ENCODE measurements around the gene ATP10D. TPM values are rescaled to one million over a fixed set of nuclear protein-coding genes. Genes with fewer than 3 reads are reported as not detected.

Gene ATP10D
- total RNA-seq, 1 experiment from 2014 or later, result 5.1 TPM

DNA sequence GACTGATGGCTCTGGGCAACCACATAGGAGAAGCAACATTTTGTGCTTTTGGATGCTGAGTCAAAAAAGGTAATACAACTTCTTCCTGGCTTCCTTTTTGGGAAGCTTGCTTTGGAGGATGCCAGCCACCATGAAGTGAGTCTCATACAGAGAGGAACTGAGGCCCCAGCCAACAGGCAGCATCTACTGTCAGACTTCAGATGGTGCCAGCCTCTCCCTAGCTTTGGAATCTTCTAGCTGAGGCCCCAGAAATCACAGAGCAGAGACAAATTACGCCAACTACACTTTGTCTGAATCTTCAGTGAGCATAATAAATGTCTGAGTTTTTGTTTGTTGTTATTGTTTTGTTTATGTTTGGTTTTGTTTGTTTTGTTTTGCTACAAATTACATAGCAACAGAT, 136.1 kb downstream of the ATP10D start:
- no peak overlapping the region for H2AFZ ChIP-seq (ENCODE audit: low read depth, low read length, poor library complexity, severe bottlenecking)
- ChIA-PET RAD21 (ENCODE audit: low non-redundant PET in 1 of 2, low total read pairs in 2 of 2, uncharacterized antibody in 2 of 2, unreplicated experiment in 2 of 2) (no interaction called here), POLR2A (no interaction called here), CTCF (no interaction called here)
- H3K4me1 ChIP-seq (ENCODE audit: control insufficient read depth in 1 of 2, insufficient read depth in 2 of 2, low read length in 2 of 2), result no peaks in the 10 kb centered on the region
- ATAC-seq, result no peak
- no peaks in the 10 kb centered on the region for H3K36me3 ChIP-seq (ENCODE audit: control insufficient read depth in 1 of 2, insufficient read depth in 2 of 2, low read length in 2 of 2)
- DNase-seq (ENCODE audit: low read depth, low spot score), result no peak
- no peak overlapping the region for H3K27ac ChIP-seq (ENCODE audit: low read depth, low read length)
- H3K4me2 ChIP-seq (ENCODE audit: low read length), result no peak overlapping the region
- no peaks in the 10 kb centered on the region for H3K27me3 ChIP-seq (ENCODE audit: insufficient read depth, low read length)
- no peaks in the 10 kb centered on the region for H3K79me2 ChIP-seq (ENCODE audit: insufficient read depth, low read length)
- BruUV-seq (replicated peaks), result no TSS peak
- H3K9me3 ChIP-seq (ENCODE audit: control insufficient read depth in 1 of 2, insufficient read depth in 1 of 2, low read depth in 1 of 2, low read length in 2 of 2), result no peaks in the 10 kb centered on the region
- intact Hi-C loops (cut with micrococcal nuclease), result no loop called here
- H3K9ac ChIP-seq (ENCODE audit: low read length), result no peak overlapping the region
- no peaks in the 10 kb centered on the region for H4K20me1 ChIP-seq (ENCODE audit: insufficient read depth)
- H3K9me2 ChIP-seq (ENCODE audit: insufficient read depth), result no peaks in the 10 kb centered on the region
- no peak overlapping the region for H3K4me3 ChIP-seq (replicated peaks in 1 of 2; ENCODE audit: low read depth in 1 of 2, low read length in 2 of 2)
- TF ChIP-seq JUND (IDR thresholded peaks at IDR 0.05) (no peak), EZH2 (IDR thresholded peaks at IDR 0.05) (no peak), SIN3A (IDR thresholded peaks at IDR 0.05; ENCODE audit: low read depth) (no peak), CBX3 (IDR thresholded peaks at IDR 0.05; ENCODE audit: low read depth) (no peak), SRF (IDR thresholded peaks at IDR 0.05; ENCODE audit: low read depth) (no peak), RAD21 (IDR thresholded peaks at IDR 0.05; ENCODE audit: low read depth) (no peak), CEBPB (IDR thresholded peaks at IDR 0.05; ENCODE audit: low read depth) (no peak)
- TF ChIP-seq, protein P1, sequence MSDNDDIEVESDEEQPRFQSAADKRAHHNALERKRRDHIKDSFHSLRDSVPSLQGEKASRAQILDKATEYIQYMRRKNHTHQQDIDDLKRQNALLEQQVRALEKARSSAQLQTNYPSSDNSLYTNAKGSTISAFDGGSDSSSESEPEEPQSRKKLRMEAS (IDR thresholded peaks at IDR 0.05), result no peak
- TF ChIP-seq, protein P2, sequence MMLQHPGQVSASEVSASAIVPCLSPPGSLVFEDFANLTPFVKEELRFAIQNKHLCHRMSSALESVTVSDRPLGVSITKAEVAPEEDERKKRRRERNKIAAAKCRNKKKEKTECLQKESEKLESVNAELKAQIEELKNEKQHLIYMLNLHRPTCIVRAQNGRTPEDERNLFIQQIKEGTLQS (IDR thresholded peaks at IDR 0.05), result no peak

DNA sequence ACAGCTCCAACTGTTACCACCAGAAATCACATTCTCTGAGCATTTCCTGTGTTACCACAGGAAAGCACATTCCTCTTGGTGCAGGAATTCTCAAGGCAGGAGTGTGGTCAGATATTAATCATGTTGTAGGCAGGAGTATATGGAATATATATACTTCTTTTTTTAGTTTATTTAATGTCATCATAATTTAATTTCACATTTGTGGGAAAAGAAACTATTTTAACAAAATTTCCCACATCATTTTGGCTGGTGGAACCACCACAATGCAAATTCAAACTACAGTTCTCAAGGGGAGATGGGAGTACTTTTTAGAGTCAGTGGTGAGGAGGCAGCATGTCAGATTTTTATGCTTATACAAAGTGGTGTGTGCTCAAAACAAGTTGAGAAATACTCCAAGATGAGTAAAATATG, 139.0 kb downstream of the ATP10D start:
- no peaks in the 10 kb centered on the region for H3K9me2 ChIP-seq (ENCODE audit: insufficient read depth)
- ChIA-PET RAD21 (ENCODE audit: low non-redundant PET in 1 of 2, low total read pairs in 2 of 2, uncharacterized antibody in 2 of 2, unreplicated experiment in 2 of 2) (no interaction called here), POLR2A (no interaction called here), CTCF (no interaction called here)
- BruUV-seq (replicated peaks), result no TSS peak
- no peaks in the 10 kb centered on the region for H3K4me1 ChIP-seq (ENCODE audit: control insufficient read depth in 1 of 2, insufficient read depth in 2 of 2, low read length in 2 of 2)
- no peaks in the 10 kb centered on the region for H3K27me3 ChIP-seq (ENCODE audit: insufficient read depth, low read length)
- no peak overlapping the region for H2AFZ ChIP-seq (ENCODE audit: low read depth, low read length, poor library complexity, severe bottlenecking)
- no peaks in the 10 kb centered on the region for H3K79me2 ChIP-seq (ENCODE audit: insufficient read depth, low read length)
- DNase-seq (ENCODE audit: low read depth, low spot score) (no peak), ATAC-seq (no peak)
- H3K4me3 ChIP-seq (replicated peaks in 1 of 2; ENCODE audit: low read depth in 1 of 2, low read length in 2 of 2), result no peak overlapping the region
- intact Hi-C loops (cut with micrococcal nuclease), result no loop called here
- H3K36me3 ChIP-seq (ENCODE audit: control insufficient read depth in 1 of 2, insufficient read depth in 2 of 2, low read length in 2 of 2), result no peaks in the 10 kb centered on the region
- no peaks in the 10 kb centered on the region for H4K20me1 ChIP-seq (ENCODE audit: insufficient read depth)
- no peak overlapping the region for H3K4me2 ChIP-seq (ENCODE audit: low read length)
- no peak overlapping the region for H3K9ac ChIP-seq (ENCODE audit: low read length)
- no peak overlapping the region for H3K27ac ChIP-seq (ENCODE audit: low read depth, low read length)
- no peaks in the 10 kb centered on the region for H3K9me3 ChIP-seq (ENCODE audit: control insufficient read depth in 1 of 2, insufficient read depth in 1 of 2, low read depth in 1 of 2, low read length in 2 of 2)
- TF ChIP-seq SP1 (IDR thresholded peaks at IDR 0.05; ENCODE audit: low read depth) (no peak), SIN3A (IDR thresholded peaks at IDR 0.05; ENCODE audit: low read depth) (no peak), YY1 (IDR thresholded peaks at IDR 0.05; ENCODE audit: extremely low read depth, insufficient replicate concordance, low read depth, low read length) (no peak), EZH2 (IDR thresholded peaks at IDR 0.05) (no peak), EZH2phosphoT487 (IDR thresholded peaks at IDR 0.05; ENCODE audit: borderline replicate concordance) (no peak), ZFX (IDR thresholded peaks at IDR 0.05) (no peak), CBX3 (IDR thresholded peaks at IDR 0.05; ENCODE audit: low read depth) (no peak), POLR2A (IDR thresholded peaks at IDR 0.05; ENCODE audit: borderline replicate concordance, extremely low read depth, insufficient read depth, insufficient read length) (no peak), CEBPB (IDR thresholded peaks at IDR 0.05; ENCODE audit: low read depth) (no peak), SRF (IDR thresholded peaks at IDR 0.05; ENCODE audit: low read depth) (no peak)
- TF ChIP-seq, protein P3, sequence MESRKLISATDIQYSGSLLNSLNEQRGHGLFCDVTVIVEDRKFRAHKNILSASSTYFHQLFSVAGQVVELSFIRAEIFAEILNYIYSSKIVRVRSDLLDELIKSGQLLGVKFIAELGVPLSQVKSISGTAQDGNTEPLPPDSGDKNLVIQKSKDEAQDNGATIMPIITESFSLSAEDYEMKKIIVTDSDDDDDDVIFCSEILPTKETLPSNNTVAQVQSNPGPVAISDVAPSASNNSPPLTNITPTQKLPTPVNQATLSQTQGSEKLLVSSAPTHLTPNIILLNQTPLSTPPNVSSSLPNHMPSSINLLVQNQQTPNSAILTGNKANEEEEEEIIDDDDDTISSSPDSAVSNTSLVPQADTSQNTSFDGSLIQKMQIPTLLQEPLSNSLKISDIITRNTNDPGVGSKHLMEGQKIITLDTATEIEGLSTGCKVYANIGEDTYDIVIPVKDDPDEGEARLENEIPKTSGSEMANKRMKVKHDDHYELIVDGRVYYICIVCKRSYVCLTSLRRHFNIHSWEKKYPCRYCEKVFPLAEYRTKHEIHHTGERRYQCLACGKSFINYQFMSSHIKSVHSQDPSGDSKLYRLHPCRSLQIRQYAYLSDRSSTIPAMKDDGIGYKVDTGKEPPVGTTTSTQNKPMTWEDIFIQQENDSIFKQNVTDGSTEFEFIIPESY (IDR thresholded peaks at IDR 0.05; ENCODE audit: extremely low read depth, insufficient replicate concordance, low read length), result no peak
- TF ChIP-seq, protein P2 (IDR thresholded peaks at IDR 0.05), result no peak
- TF ChIP-seq, protein P1 (IDR thresholded peaks at IDR 0.05), result no peak
- TF ChIP-seq, protein P4, sequence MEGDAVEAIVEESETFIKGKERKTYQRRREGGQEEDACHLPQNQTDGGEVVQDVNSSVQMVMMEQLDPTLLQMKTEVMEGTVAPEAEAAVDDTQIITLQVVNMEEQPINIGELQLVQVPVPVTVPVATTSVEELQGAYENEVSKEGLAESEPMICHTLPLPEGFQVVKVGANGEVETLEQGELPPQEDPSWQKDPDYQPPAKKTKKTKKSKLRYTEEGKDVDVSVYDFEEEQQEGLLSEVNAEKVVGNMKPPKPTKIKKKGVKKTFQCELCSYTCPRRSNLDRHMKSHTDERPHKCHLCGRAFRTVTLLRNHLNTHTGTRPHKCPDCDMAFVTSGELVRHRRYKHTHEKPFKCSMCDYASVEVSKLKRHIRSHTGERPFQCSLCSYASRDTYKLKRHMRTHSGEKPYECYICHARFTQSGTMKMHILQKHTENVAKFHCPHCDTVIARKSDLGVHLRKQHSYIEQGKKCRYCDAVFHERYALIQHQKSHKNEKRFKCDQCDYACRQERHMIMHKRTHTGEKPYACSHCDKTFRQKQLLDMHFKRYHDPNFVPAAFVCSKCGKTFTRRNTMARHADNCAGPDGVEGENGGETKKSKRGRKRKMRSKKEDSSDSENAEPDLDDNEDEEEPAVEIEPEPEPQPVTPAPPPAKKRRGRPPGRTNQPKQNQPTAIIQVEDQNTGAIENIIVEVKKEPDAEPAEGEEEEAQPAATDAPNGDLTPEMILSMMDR (IDR thresholded peaks at IDR 0.05 in 2 of 3, conservative IDR thresholded peaks at IDR 0.05 in 1 of 3; ENCODE audit: borderline replicate concordance in 1 of 3, insufficient read depth in 1 of 3, low read depth in 2 of 3, low read length in 2 of 3), result no peak

All from HCT116 (cell line).